Measurements from ENCODE around the gene EIF2S1. TPM values are rescaled to one million over a fixed set of nuclear protein-coding genes. Genes with fewer than 3 reads are reported as not detected.
A peak's percentile ranks its signal among the peaks of the same experiment; 100 is the strongest.

EIF2S1 gene
- total RNA-seq, 1 experiment from 2014 or later, result 171 TPM

DNA sequence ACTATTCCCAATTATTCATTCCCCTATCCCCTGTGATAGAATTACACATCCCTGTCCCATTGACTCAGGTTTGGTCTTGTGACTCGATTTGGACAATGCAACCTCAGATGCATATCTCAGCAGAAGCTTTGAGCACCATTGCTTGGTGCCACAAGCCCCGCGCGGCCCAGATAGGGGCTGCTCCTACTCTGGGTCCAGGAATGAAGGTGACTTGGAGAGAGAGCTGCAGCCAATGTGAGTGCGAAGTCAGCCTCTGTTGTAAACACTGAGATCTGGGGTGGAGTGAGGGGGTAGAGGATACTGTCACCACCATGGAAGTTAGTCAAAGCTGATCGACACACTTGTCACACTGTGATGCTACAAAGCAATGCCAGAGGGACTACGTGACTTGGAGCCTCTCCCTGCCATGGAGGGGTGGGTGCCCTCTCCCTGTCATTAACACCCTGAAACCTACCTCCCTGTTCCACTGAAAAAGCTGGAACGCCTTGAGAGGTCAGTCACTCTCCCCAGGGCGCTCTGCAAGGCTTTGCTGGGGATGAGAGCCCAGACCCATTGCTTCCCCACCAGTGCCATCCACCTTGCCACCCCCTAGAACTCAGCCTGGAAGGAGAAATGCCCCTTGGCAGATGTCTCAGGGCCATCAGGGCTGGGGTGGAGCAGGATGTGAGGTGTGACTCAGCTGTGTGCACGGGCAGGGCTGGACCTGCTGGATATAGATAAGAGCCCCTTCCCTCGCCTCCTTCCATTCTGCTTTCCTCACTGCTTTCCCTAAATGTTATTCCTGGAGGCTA lies 58.5 kb downstream of the EIF2S1 start:
- no peaks in the 10 kb centered on the region for H3K9me2 ChIP-seq (replicated peaks; ENCODE audit: insufficient read depth, low read length)
- H3K27me3 ChIP-seq (ENCODE audit: low read length), result no peaks in the 10 kb centered on the region
- no peak overlapping the region for H2AFZ ChIP-seq (ENCODE audit: low read length)
- no peaks in the 10 kb centered on the region for H4K20me1 ChIP-seq (ENCODE audit: insufficient read depth, low read depth, low read length)
- H3K4me3 ChIP-seq (ENCODE audit: low read length), result no peak overlapping the region
- H3K79me2 ChIP-seq (ENCODE audit: low read length), result no peaks in the 10 kb centered on the region
- DNase-seq, result no peak
- H3K36me3 ChIP-seq (ENCODE audit: insufficient read depth, low read length), result no peaks in the 10 kb centered on the region
- no peak overlapping the region for H3K9ac ChIP-seq (ENCODE audit: low read length)
- H3K9me3 ChIP-seq (ENCODE audit: low read length), result no peaks in the 10 kb centered on the region
- no peak overlapping the region for H3K4me2 ChIP-seq (ENCODE audit: low read depth, low read length, poor library complexity, severe bottlenecking)
- no peaks in the 10 kb centered on the region for H3K4me1 ChIP-seq (ENCODE audit: low read length)
- no peak overlapping the region for H3K27ac ChIP-seq (ENCODE audit: low read length)

DNA sequence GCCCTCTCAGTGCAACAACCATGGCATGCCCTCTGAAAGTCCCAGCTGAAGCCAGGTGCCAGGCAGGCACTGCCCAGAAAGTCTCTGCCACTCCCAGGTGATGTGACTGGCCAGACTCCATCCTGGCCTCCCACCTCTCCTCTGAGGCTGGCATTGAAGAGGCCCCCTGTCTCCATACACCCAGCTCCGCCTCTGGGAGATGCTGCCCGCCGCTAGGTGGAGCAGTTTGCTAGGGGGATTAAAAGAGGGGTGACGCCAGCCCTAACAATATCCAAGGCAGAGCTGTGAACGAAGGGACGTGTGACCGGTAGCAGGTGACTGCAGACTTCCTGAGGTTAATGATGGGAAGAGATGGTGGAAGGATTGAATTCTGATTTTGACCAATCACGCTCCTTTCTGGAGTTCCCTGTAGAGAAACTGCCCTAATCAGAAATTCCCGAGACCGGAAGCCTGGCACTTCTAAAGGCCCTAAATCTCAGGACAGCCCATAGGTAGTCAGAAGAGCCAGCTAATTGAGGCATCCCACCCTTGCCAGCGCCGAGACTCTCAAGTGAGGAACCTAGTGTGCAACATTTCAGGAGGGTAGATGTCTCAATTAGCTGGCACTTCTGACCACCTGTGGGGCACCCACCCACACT lies 60.1 kb downstream of the EIF2S1 start:
- Histone ChIP-seq H3K27ac (ENCODE audit: low read length) (no peak overlapping the region), H3K9me3 (ENCODE audit: low read length) (no peaks in the 10 kb centered on the region), H3K27me3 (ENCODE audit: low read length) (no peaks in the 10 kb centered on the region), H3K9me2 (replicated peaks; ENCODE audit: insufficient read depth, low read length) (no peaks in the 10 kb centered on the region), H4K20me1 (ENCODE audit: insufficient read depth, low read depth, low read length) (no peaks in the 10 kb centered on the region), H3K79me2 (ENCODE audit: low read length) (no peaks in the 10 kb centered on the region), H3K4me1 (ENCODE audit: low read length) (no peaks in the 10 kb centered on the region), H3K4me3 (ENCODE audit: low read length) (no peak overlapping the region), H3K4me2 (ENCODE audit: low read depth, low read length, poor library complexity, severe bottlenecking) (no peak overlapping the region), H3K36me3 (ENCODE audit: insufficient read depth, low read length) (no peaks in the 10 kb centered on the region), H3K9ac (ENCODE audit: low read length) (no peak overlapping the region), H2AFZ (ENCODE audit: low read length) (no peak overlapping the region)
- DNase-seq, result peak; percentile 94

DNA sequence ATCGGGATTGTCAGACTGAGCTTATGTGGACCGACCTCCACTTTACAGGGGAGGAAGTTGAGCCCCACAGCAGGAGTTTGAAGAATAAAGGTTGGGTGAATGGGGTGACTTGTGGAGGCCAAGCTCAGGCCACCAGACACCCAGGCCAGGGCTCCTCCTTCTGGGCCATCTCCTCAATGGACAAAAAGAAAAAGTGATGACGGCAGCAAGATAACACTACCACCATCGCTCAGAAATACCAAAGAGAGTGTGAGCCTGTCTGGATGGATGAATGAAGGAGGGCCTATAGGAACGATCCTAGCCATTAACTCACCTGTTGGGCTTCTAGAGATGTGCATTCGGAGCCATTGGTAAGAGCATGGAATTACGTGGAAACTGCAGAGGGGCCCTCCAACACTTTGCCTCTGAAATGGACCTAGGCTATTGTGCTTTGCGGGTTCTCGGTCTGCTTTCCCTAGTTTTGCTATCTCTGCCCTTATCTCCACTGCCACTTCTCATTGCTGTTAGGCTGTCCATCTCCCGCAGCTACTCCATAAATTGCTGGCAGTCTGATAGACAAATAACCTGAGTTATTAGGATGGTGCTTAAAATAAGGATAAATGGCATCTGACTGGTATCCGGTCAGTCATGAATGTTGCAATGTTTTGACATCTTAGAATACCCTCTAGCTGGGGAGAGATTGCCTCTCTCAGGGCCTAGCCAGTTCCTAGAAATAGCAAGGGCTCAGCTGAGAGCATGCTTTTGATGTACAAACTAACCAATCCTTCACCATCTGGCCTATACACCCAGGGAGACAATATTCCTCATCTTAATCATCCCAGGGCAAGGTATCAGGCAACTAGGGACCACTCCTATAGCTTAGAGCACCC lies 61.5 kb downstream of the EIF2S1 start:
- no peaks in the 10 kb centered on the region for H3K9me3 ChIP-seq (ENCODE audit: low read length)
- H3K9ac ChIP-seq (ENCODE audit: low read length), result no peak overlapping the region
- no peaks in the 10 kb centered on the region for H3K4me1 ChIP-seq (ENCODE audit: low read length)
- H3K9me2 ChIP-seq (replicated peaks; ENCODE audit: insufficient read depth, low read length), result no peaks in the 10 kb centered on the region
- H4K20me1 ChIP-seq (ENCODE audit: insufficient read depth, low read depth, low read length), result no peaks in the 10 kb centered on the region
- H3K36me3 ChIP-seq (ENCODE audit: insufficient read depth, low read length), result no peaks in the 10 kb centered on the region
- H3K27me3 ChIP-seq (ENCODE audit: low read length), result no peaks in the 10 kb centered on the region
- no peak for DNase-seq
- no peaks in the 10 kb centered on the region for H3K79me2 ChIP-seq (ENCODE audit: low read length)
- H3K27ac ChIP-seq (ENCODE audit: low read length), result no peak overlapping the region
- H3K4me3 ChIP-seq (ENCODE audit: low read length), result no peak overlapping the region
- H3K4me2 ChIP-seq (ENCODE audit: low read depth, low read length, poor library complexity, severe bottlenecking), result no peak overlapping the region
- H2AFZ ChIP-seq (ENCODE audit: low read length), result no peak overlapping the region

DNA sequence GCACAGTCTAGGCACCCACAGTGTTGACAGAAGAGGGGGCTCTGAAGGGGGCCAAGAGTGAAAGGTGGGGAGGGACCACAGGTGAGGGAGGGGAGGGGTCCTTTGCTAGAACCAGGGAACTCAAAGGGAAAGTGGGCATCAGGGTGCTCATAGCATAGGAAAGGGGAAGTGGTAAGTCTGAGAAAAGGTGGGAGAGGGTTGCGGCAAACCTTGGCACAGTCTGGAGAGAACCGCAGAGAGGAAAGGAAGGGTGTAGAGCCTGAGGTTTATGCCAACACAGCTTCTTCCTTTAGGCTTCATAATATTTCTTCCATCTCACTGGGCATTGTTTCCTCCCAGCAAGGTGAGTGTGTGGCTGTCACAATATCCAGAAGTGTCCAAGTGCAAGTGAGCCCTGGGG lies 63.3 kb downstream of the EIF2S1 start:
- no peaks in the 10 kb centered on the region for H3K27me3 ChIP-seq (ENCODE audit: low read length)

DNA sequence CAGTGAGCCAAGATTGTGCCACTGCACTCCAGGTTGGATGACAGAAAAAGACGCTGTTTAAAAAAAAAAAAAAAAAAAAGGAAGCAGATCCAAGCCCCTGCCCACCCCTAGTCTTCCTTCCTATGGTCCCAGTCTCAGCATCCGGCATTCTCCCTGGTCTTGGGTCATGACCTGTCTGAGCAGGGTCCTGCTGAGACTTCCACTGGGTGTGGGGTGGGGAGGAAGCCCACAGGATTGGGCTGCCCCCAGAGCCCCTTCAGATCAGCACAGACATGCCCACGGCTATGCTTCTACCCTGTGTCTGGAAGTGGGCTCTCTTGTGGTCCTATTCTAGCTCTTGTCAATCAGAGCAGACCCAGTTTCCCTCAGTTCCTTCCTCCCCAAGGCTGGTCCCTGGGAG lies 64.4 kb downstream of the EIF2S1 start:
- Histone ChIP-seq H3K27ac (ENCODE audit: low read length) (no peak overlapping the region), H3K79me2 (ENCODE audit: low read length) (no peaks in the 10 kb centered on the region), H3K4me2 (ENCODE audit: low read depth, low read length, poor library complexity, severe bottlenecking) (no peak overlapping the region), H3K4me1 (ENCODE audit: low read length) (no peaks in the 10 kb centered on the region), H2AFZ (ENCODE audit: low read length) (no peak overlapping the region), H3K9me2 (replicated peaks; ENCODE audit: insufficient read depth, low read length) (no peaks in the 10 kb centered on the region), H3K9me3 (ENCODE audit: low read length) (no peaks in the 10 kb centered on the region), H4K20me1 (ENCODE audit: insufficient read depth, low read depth, low read length) (no peaks in the 10 kb centered on the region), H3K36me3 (ENCODE audit: insufficient read depth, low read length) (no peaks in the 10 kb centered on the region), H3K9ac (ENCODE audit: low read length) (no peak overlapping the region), H3K27me3 (ENCODE audit: low read length) (no peaks in the 10 kb centered on the region), H3K4me3 (ENCODE audit: low read length) (no peak overlapping the region)
- DNase-seq, result no peak

More for the DNA sequence above, 63.3 kb downstream of the EIF2S1 start:
- no peak overlapping the region for H3K9ac ChIP-seq (ENCODE audit: low read length)
- H2AFZ ChIP-seq (ENCODE audit: low read length), result no peak overlapping the region
- no peak for DNase-seq
- H3K36me3 ChIP-seq (ENCODE audit: insufficient read depth, low read length), result no peaks in the 10 kb centered on the region
- H3K4me2 ChIP-seq (ENCODE audit: low read depth, low read length, poor library complexity, severe bottlenecking), result no peak overlapping the region
- no peak overlapping the region for H3K27ac ChIP-seq (ENCODE audit: low read length)
- H3K4me3 ChIP-seq (ENCODE audit: low read length), result no peak overlapping the region
- no peaks in the 10 kb centered on the region for H3K79me2 ChIP-seq (ENCODE audit: low read length)
- H3K9me2 ChIP-seq (replicated peaks; ENCODE audit: insufficient read depth, low read length), result no peaks in the 10 kb centered on the region
- H3K4me1 ChIP-seq (ENCODE audit: low read length), result no peaks in the 10 kb centered on the region
- H3K9me3 ChIP-seq (ENCODE audit: low read length), result no peaks in the 10 kb centered on the region
- no peaks in the 10 kb centered on the region for H4K20me1 ChIP-seq (ENCODE audit: insufficient read depth, low read depth, low read length)

DNA sequence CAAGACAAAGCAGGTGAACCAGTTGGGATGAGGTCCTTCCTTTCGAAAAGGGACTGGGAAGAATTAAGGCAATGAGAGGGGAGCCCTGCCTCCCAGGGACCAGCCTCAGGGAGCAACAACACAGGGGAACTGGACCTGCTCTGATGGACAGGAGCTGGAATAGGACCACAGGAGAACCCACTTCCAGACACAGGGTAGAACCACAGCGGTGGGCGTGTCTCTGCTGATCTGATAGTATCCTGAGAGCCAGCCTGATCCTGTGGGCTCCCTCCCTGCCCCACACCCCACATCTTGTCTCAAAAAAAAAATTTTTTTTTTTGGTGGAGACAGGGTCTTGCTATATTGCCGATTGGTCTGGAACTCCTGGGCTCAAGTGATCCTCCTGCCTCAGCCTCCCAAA lies 65.5 kb downstream of the EIF2S1 start:
- Histone ChIP-seq H3K27ac (ENCODE audit: low read length) (no peak overlapping the region), H3K9ac (ENCODE audit: low read length) (no peak overlapping the region), H3K4me3 (ENCODE audit: low read length) (no peak overlapping the region), H3K4me2 (ENCODE audit: low read depth, low read length, poor library complexity, severe bottlenecking) (no peak overlapping the region), H3K9me2 (replicated peaks; ENCODE audit: insufficient read depth, low read length) (no peaks in the 10 kb centered on the region), H3K4me1 (ENCODE audit: low read length) (no peaks in the 10 kb centered on the region), H3K27me3 (ENCODE audit: low read length) (no peaks in the 10 kb centered on the region), H3K36me3 (ENCODE audit: insufficient read depth, low read length) (no peaks in the 10 kb centered on the region), H3K9me3 (ENCODE audit: low read length) (no peaks in the 10 kb centered on the region), H2AFZ (ENCODE audit: low read length) (no peak overlapping the region), H3K79me2 (ENCODE audit: low read length) (no peaks in the 10 kb centered on the region), H4K20me1 (ENCODE audit: insufficient read depth, low read depth, low read length) (no peaks in the 10 kb centered on the region)
- no peak for DNase-seq

GRCh38 chr14:67426161-67426560 lies 66.0 kb downstream of the EIF2S1 start:
- Histone ChIP-seq H3K27me3 (ENCODE audit: low read length) (no peaks in the 10 kb centered on the region), H3K9me3 (ENCODE audit: low read length) (no peaks in the 10 kb centered on the region), H3K27ac (ENCODE audit: low read length) (no peak overlapping the region), H3K4me3 (ENCODE audit: low read length) (no peak overlapping the region), H2AFZ (ENCODE audit: low read length) (no peak overlapping the region), H3K9me2 (replicated peaks; ENCODE audit: insufficient read depth, low read length) (no peaks in the 10 kb centered on the region), H3K4me1 (ENCODE audit: low read length) (no peaks in the 10 kb centered on the region), H4K20me1 (ENCODE audit: insufficient read depth, low read depth, low read length) (no peaks in the 10 kb centered on the region), H3K36me3 (ENCODE audit: insufficient read depth, low read length) (no peaks in the 10 kb centered on the region), H3K4me2 (ENCODE audit: low read depth, low read length, poor library complexity, severe bottlenecking) (no peak overlapping the region), H3K9ac (ENCODE audit: low read length) (no peak overlapping the region), H3K79me2 (ENCODE audit: low read length) (no peaks in the 10 kb centered on the region)
- DNase-seq, result no peak

DNA sequence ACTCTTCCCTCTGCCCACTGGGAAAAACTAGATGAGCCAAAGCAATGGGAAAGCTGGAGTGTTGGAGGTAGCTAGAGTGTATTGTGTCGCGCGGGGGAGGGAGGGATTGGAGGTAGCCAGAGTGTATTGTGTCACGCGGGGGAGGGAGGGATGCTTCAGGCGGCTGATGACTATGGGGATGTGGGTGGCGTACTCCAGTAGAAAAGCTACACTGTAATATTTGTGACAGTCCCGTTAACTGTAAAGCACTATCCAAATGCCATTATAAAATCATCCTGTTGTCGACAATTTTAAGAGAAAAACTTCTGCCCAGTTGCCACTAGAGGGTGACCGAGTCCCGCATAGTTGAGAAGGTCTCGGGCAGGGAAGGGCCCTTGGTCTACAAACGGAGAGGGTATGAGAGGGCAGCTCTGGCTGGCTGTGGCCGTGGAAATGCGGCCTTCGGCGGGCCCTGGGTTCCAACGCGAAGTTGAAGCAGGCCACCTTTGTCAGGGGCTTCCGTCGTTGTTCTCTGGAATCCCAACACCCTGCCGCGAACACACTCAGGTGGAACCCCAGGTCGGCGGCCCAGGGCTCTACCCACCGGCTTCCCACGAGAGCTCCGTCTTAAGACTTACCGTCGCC lies 67.0 kb downstream of the EIF2S1 start:
- Histone ChIP-seq H2AFZ (ENCODE audit: low read length) (no peak overlapping the region), H3K27me3 (ENCODE audit: low read length) (no peaks in the 10 kb centered on the region), H3K79me2 (ENCODE audit: low read length) (no peaks in the 10 kb centered on the region), H3K27ac (ENCODE audit: low read length) (no peak overlapping the region), H3K9me3 (ENCODE audit: low read length) (no peaks in the 10 kb centered on the region), H4K20me1 (ENCODE audit: insufficient read depth, low read depth, low read length) (no peaks in the 10 kb centered on the region), H3K4me1 (ENCODE audit: low read length) (no peaks in the 10 kb centered on the region), H3K4me3 (ENCODE audit: low read length) (no peak overlapping the region), H3K4me2 (ENCODE audit: low read depth, low read length, poor library complexity, severe bottlenecking) (no peak overlapping the region), H3K36me3 (ENCODE audit: insufficient read depth, low read length) (no peaks in the 10 kb centered on the region), H3K9me2 (replicated peaks; ENCODE audit: insufficient read depth, low read length) (no peaks in the 10 kb centered on the region), H3K9ac (ENCODE audit: low read length) (no peak overlapping the region)
- DNase-seq, result peak; percentile 95

Data from Karpas-422 (cell line).